Peyer's patch (tissue), 4 donors: ENCODE measurements around the gene ATP2B2. TPM values are rescaled to one million over a fixed set of nuclear protein-coding genes. Genes with fewer than 3 reads are reported as not detected.

Experiments
- DNase-seq, 3 donors: peaks; one replicate each; pipeline ENCODE4 v3.0.0-alpha.2; 2017 to 2019
- H3K27ac ChIP-seq, 4 donors: fragments of 200-600 bp; sonication (generic); one replicate each; pipeline ENCODE4 v1.5.1; 2016 to 2019
- H3K27me3 ChIP-seq, 2 donors: fragments of 200-600 bp; sonication (generic); one replicate each; pipeline ENCODE4 v1.5.1; 2019
- H3K36me3 ChIP-seq, 3 donors: fragments of 200-600 bp; sonication (generic); one replicate each; pipeline ENCODE4 v1.5.1; 2016 to 2019
- H3K4me1 ChIP-seq, 4 donors: fragments of 200-600 bp; sonication (generic); one replicate each; pipeline ENCODE4 v1.5.1; 2016 to 2019
- H3K4me3 ChIP-seq, 4 donors: fragments of 200-600 bp; sonication (generic); 1 replicate in 3 of 4; 2 replicates in 1 of 4; pipeline ENCODE4 v1.5.1; 2016 to 2019; ENCODE audit warnings: mild to moderate bottlenecking in 1 of 4
- H3K9me3 ChIP-seq, 4 donors: fragments of 200-600 bp; sonication (generic); one replicate each; pipeline ENCODE4 v1.5.1; 2016 to 2019; ENCODE audit warnings: mild to moderate bottlenecking in 1 of 4
- POLR2A ChIP-seq, 2 donors: fragments of 450-650 bp; IDR thresholded peaks; one replicate each; pipeline ENCODE4 v1.5.1; 2017; ENCODE audit warnings: antibody characterized with exemption in 2 of 2, mild to moderate bottlenecking in 2 of 2, moderate library complexity in 2 of 2
- total RNA-seq, 4 donors: library from RNA; depleted of rRNA; stranded (reverse); fragments of >200 nt; gene quantifications; one replicate each; pipeline ENCODE4 v1.1.0, GENCODE V29; 2016
- TF ChIP-seq, protein P1 (sequence below), 6 experiments: fragments of 450-650 bp in 4 of 6; fragments of 200-600 bp in 2 of 6; sonication (generic) in 1 of 6; IDR thresholded peaks; one replicate each; pipeline ENCODE4 v1.5.1; 2017 to 2019; ENCODE audit warnings: antibody characterized with exemption in 6 of 6, mild to moderate bottlenecking in 3 of 6, moderate library complexity in 1 of 6

ATP2B2 gene
- total RNA-seq, 4 donors from 2014 or later, result not detected

DNA sequence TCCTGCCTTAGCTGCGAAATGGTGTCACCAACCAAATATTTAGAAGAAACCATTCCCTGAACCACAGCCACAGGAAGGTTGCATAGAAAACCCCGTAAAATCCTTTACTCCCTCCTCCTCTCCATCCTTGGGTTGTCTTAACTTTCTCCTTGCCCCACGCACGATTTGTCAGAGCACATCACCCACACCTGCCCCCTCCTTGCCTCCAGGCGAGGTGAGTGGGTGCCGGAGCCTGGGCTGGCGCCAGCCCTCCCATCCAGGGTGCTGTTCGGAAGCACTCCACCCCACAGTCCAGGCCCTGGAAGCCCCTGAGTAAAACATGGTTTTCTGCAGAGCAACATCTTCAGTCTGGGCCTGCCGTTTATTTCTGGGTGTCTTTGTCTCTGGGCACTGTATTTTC, 216.3 kb downstream of the ATP2B2 start:
- DNase-seq, result no peak
- no peak for TF ChIP-seq POLR2A (IDR thresholded peaks at IDR 0.05)
- TF ChIP-seq, protein P1, sequence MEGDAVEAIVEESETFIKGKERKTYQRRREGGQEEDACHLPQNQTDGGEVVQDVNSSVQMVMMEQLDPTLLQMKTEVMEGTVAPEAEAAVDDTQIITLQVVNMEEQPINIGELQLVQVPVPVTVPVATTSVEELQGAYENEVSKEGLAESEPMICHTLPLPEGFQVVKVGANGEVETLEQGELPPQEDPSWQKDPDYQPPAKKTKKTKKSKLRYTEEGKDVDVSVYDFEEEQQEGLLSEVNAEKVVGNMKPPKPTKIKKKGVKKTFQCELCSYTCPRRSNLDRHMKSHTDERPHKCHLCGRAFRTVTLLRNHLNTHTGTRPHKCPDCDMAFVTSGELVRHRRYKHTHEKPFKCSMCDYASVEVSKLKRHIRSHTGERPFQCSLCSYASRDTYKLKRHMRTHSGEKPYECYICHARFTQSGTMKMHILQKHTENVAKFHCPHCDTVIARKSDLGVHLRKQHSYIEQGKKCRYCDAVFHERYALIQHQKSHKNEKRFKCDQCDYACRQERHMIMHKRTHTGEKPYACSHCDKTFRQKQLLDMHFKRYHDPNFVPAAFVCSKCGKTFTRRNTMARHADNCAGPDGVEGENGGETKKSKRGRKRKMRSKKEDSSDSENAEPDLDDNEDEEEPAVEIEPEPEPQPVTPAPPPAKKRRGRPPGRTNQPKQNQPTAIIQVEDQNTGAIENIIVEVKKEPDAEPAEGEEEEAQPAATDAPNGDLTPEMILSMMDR (IDR thresholded peaks at IDR 0.05), result no peak
- Histone ChIP-seq H3K27me3 (no peaks in the 10 kb centered on the region), H3K27ac (no peak overlapping the region), H3K36me3 (peaks cover 0 to 15% (median 0%) of the 10 kb centered on the region in 3 donors), H3K4me3 (no peak overlapping the region), H3K9me3 (no peaks in the 10 kb centered on the region), H3K4me1 (peaks cover 0 to 4% (median 0%) of the 10 kb centered on the region in 4 donors)

DNA sequence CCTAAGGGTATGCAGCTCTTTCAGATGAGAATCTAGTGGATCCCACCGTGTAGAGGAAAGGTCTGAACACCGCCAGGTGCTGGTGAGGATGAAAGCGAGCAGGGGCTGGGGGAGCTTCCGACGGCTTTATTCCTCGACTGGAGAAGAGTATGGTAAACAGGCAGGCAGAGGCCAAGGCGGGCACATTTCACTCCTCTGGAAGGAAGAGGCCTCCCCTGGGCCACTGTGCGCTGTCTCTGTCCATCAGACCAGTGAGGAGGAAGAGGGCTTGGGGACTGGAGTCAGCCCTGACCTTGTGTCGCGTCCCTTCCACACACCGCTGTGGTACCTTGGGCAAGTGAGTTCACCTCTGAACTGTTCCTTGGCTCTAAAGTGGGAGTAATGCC, 216.8 kb downstream of the ATP2B2 start:
- Histone ChIP-seq H3K4me3 (no peak overlapping the region), H3K4me1 (peaks cover 0 to 4% (median 0%) of the 10 kb centered on the region in 4 donors), H3K27me3 (no peaks in the 10 kb centered on the region), H3K36me3 (peaks cover 0 to 17% (median 0%) of the 10 kb centered on the region in 3 donors), H3K9me3 (no peaks in the 10 kb centered on the region), H3K27ac (no peak overlapping the region)
- DNase-seq, result no peak
- no peak for TF ChIP-seq POLR2A (IDR thresholded peaks at IDR 0.05)
- TF ChIP-seq, protein P1 (IDR thresholded peaks at IDR 0.05), result no peak

DNA sequence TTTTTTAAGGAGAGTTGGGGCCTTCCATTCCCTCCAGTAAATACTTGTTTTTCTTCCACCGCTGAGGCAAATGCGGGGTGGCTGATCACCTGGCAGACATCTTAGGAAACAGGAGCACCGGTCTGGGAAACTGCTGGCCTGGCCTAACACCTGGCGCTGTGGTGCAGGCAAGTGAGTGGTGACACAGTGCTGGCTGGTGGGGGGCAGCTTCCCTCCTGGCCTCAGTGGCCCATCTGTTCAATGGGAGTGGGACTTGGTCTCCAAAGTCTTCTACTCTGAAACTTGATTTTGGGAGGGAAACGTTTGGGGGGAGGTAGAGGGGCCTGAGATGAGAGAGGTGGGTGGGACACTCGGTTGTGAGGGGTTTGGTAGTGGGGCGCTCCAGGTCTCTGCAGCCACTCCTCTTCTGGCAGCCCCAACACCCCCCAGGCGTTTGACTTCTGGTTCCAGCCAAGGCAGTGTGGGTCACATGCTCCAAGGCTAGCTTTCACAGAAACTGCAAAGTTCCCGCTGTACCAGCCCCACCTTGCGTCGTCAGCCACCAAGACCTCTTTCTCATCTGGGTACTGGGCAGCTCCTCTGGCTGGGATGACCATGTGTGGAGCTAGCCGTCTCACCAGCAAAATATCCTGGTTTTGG, 217.3 kb downstream of the ATP2B2 start:
- Histone ChIP-seq H3K27me3 (no peaks in the 10 kb centered on the region), H3K9me3 (no peaks in the 10 kb centered on the region), H3K4me3 (no peak overlapping the region), H3K4me1 (peaks cover 0 to 4% (median 0%) of the 10 kb centered on the region in 4 donors), H3K36me3 (peaks cover 0 to 22% (median 0%) of the 10 kb centered on the region in 3 donors), H3K27ac (no peak overlapping the region)
- TF ChIP-seq POLR2A (IDR thresholded peaks at IDR 0.05), result no peak
- TF ChIP-seq, protein P1 (IDR thresholded peaks at IDR 0.05), result no peak
- no peak for DNase-seq

DNA sequence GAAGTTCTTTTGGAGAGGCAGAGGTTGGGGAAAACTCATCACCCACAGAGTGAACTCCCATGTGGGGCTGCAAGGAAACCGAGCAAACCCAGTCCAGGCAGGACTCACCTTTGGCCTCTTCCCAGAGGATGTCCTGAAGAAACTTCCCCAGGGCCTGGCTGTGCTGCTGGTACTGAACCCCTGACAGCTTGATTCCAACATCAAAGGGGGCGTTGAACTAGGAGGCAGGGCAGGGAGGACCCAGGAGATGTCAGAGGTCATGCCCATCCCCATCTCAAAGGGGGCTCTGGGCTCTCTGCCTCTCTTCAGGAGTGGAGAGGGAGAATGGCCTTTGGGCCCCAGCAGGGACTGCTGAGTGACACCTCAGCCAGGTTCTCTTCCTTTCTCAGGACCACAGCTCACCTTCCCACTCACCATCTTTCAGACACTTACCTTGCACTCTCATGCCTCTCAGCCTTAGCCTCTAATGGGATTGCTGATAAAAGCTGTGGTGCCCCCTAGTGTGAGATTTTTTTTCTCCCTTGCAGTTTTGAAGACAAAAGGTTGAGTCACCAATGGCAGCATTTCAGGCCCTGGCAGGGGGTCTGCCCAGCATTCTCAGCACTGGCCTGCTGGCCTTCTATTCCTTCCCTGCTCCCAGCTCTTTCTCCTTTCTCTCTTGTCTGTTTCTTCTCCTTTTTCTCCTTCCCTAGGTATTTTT, 218.6 kb downstream of the ATP2B2 start:
- Histone ChIP-seq H3K9me3 (no peaks in the 10 kb centered on the region), H3K4me1 (no peaks in the 10 kb centered on the region), H3K27ac (no peak overlapping the region), H3K4me3 (no peak overlapping the region), H3K36me3 (peaks cover 0 to 27% (median 0%) of the 10 kb centered on the region in 3 donors), H3K27me3 (no peaks in the 10 kb centered on the region)
- TF ChIP-seq, protein P1 (IDR thresholded peaks at IDR 0.05), result peak in 4 of 6 experiments; percentile 21 to 37 (median 32)
- TF ChIP-seq POLR2A (IDR thresholded peaks at IDR 0.05), result no peak
- DNase-seq, result no peak

DNA sequence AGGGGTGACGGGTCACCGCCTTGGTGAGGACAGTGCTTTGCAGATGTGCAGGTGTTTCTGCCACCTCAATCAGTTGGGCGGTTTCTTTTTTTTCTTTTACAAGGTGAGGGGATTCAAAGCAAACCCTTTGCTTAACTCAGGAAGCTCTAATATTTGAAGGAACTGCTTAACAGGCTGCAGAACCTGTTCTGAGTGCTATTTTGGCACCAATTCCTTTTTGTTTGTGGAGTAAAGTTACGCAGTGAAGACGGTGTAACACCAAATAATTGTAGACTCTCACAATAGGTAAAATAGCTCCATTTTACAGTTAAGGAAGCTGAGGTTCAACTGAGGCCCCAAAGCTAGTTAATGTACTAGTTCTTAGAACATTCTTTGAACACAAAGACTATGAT, 219.3 kb downstream of the ATP2B2 start:
- DNase-seq, result no peak
- Histone ChIP-seq H3K27me3 (no peaks in the 10 kb centered on the region), H3K4me1 (no peaks in the 10 kb centered on the region), H3K27ac (no peak overlapping the region), H3K36me3 (peaks cover 0 to 33% (median 0%) of the 10 kb centered on the region in 3 donors), H3K4me3 (no peak overlapping the region), H3K9me3 (no peaks in the 10 kb centered on the region)
- TF ChIP-seq, protein P1 (IDR thresholded peaks at IDR 0.05), result no peak
- no peak for TF ChIP-seq POLR2A (IDR thresholded peaks at IDR 0.05)
